CD4-positive, alpha-beta memory T cell (primary cell): ENCODE data around the gene CNTN2. TPM values are rescaled to one million over a fixed set of nuclear protein-coding genes. Genes with fewer than 3 reads are reported as not detected.

Experiments
- CTCF ChIA-PET: fragments of 350-600 bp; sonication (Branson Sonifier 250); formaldehyde crosslinking; loops from one replicate; lab custom pipeline; 2021; ENCODE audit warnings: inconsistent platforms; ENCODE audit not compliant: partially characterized antibody; lab: Charles Lee
- POLR2A ChIA-PET: fragments of 350-600 bp; sonication (Branson Sonifier 250); formaldehyde crosslinking; loops from one replicate; lab custom pipeline; 2021; ENCODE audit not compliant: partially characterized antibody; lab: Charles Lee
- DNase-seq, 5 donors: peaks; one replicate each; pipeline versions ENCODE4 v3.0.0 to v3.0.0-alpha.2; 2020 to 2022; ENCODE audit warnings: mixed read lengths in 1 of 5
- H3K27ac ChIP-seq: one replicate; pipeline ENCODE4 v1.7.0; 2013; ENCODE audit warnings: low read depth, low read length
- H3K27me3 ChIP-seq: 2 replicates; pipeline ENCODE4 v1.7.0; 2013; ENCODE audit warnings: mild to moderate bottlenecking, low read length, moderate library complexity; ENCODE audit not compliant: insufficient read depth
- H3K36me3 ChIP-seq: 2 replicates; pipeline ENCODE4 v1.7.0; 2013; ENCODE audit warnings: mild to moderate bottlenecking, low read length, moderate library complexity; ENCODE audit not compliant: insufficient read depth
- H3K4me1 ChIP-seq: 2 replicates; pipeline ENCODE4 v1.7.0; 2013; ENCODE audit warnings: mild to moderate bottlenecking, low read length, moderate library complexity; ENCODE audit not compliant: insufficient read depth
- H3K4me3 ChIP-seq, 2 donors: one replicate each; pipeline ENCODE4 v1.7.0; 2013; ENCODE audit warnings: low read length in 2 of 2, mild to moderate bottlenecking in 1 of 2
- H3K9me3 ChIP-seq, 2 donors: one replicate each; pipeline ENCODE4 v1.7.0; 2013; ENCODE audit warnings: low read length in 2 of 2, control low read depth in 1 of 2; ENCODE audit not compliant: control insufficient read depth in 1 of 2
- H3K27ac Mint-ChIP-seq, 7 donors: one replicate each; pipeline ENCODE4 v1.8.0; 2020 to 2021; ENCODE audit warnings: mixed read lengths in 7 of 7, mild to moderate bottlenecking in 6 of 7, inconsistent platforms in 3 of 7, moderate library complexity in 3 of 7
- H3K27me3 Mint-ChIP-seq, 2 donors: one replicate each; pipeline ENCODE4 v1.8.0; 2020 to 2021; ENCODE audit warnings: mixed read lengths in 2 of 2
- H3K36me3 Mint-ChIP-seq, 2 donors: one replicate each; pipeline ENCODE4 v1.8.0; 2020 to 2021; ENCODE audit warnings: mixed read lengths in 2 of 2, inconsistent platforms in 1 of 2, mild to moderate bottlenecking in 1 of 2
- H3K4me1 Mint-ChIP-seq, 4 donors: one replicate each; pipeline ENCODE4 v1.8.0; 2020 to 2021; ENCODE audit warnings: mixed read lengths in 4 of 4, mild to moderate bottlenecking in 1 of 4
- H3K4me3 Mint-ChIP-seq, 8 donors: one replicate each; pipeline ENCODE4 v1.8.0; 2020 to 2021; ENCODE audit warnings: mixed read lengths in 8 of 8, mild to moderate bottlenecking in 7 of 8, moderate library complexity in 6 of 8, inconsistent platforms in 3 of 8
- H3K9me3 Mint-ChIP-seq, 8 donors: one replicate each; pipeline ENCODE4 v1.8.0; 2020 to 2021; ENCODE audit warnings: mixed read lengths in 8 of 8, mild to moderate bottlenecking in 5 of 8, inconsistent platforms in 3 of 8, moderate library complexity in 1 of 8
- intact Hi-C: fragments of 100-400 bp; cut with micrococcal nuclease; formaldehyde crosslinking; loops from one replicate; pipeline ENCODE4 v1.15.1; 2023
- polyA plus RNA-seq, 2 donors: library from polyadenylated mRNA; unstranded; fragments of 300-500 nt; fragmentation: Illumina TruSeq; gene quantifications; one replicate each; pipeline ENCODE4 v1.2.3, GENCODE V29; 2021
- total RNA-seq, 2 experiments: library from RNA; stranded (reverse); gene quantifications; one replicate each; pipeline ENCODE4 v1.2.3, GENCODE V29; 2021

Gene CNTN2
- total and polyA plus RNA-seq, 4 experiments from 2014 or later, result not detected

GRCh38 chr1:205045146-205045545 lies 2.1 kb downstream of the CNTN2 start:
- no peaks in the 10 kb centered on the region for H3K36me3 Mint-ChIP-seq
- no peak for DNase-seq
- Histone ChIP-seq H3K4me3 (no peak overlapping the region), H3K27ac (no peak overlapping the region), H3K4me1 (no peaks in the 10 kb centered on the region), H3K36me3 (no peaks in the 10 kb centered on the region), H3K27me3 (no peaks in the 10 kb centered on the region), H3K9me3 (no peaks in the 10 kb centered on the region)
- POLR2A ChIA-PET, result no interaction called here
- no peak overlapping the region for H3K27ac Mint-ChIP-seq
- intact Hi-C loops, result no loop called here
- H3K9me3 Mint-ChIP-seq, result no peaks in the 10 kb centered on the region
- CTCF ChIA-PET, result no interaction called here
- H3K27me3 Mint-ChIP-seq, result peaks cover 14 to 47% of the 10 kb centered on the region in 2 donors
- no peaks in the 10 kb centered on the region for H3K4me1 Mint-ChIP-seq
- H3K4me3 Mint-ChIP-seq, result no peak overlapping the region

GRCh38 chr1:205046870-205047269 lies 3.9 kb downstream of the CNTN2 start:
- no peaks in the 10 kb centered on the region for H3K9me3 Mint-ChIP-seq
- Histone ChIP-seq H3K9me3 (no peaks in the 10 kb centered on the region), H3K36me3 (no peaks in the 10 kb centered on the region), H3K4me3 (no peak overlapping the region), H3K4me1 (no peaks in the 10 kb centered on the region), H3K27ac (no peak overlapping the region), H3K27me3 (no peaks in the 10 kb centered on the region)
- no peak overlapping the region for H3K4me3 Mint-ChIP-seq
- H3K4me1 Mint-ChIP-seq, result no peaks in the 10 kb centered on the region
- H3K27me3 Mint-ChIP-seq, result peaks cover 11 to 39% of the 10 kb centered on the region in 2 donors
- ChIA-PET CTCF (interaction anchor here (1.2 kb wide), 1 partner anchor 15 kb away, joined by 5 read pairs; no protein-coding TSS in a partner anchor), POLR2A (no interaction called here)
- DNase-seq, result no peak
- H3K27ac Mint-ChIP-seq, result no peak overlapping the region
- intact Hi-C loops, result no loop called here
- no peaks in the 10 kb centered on the region for H3K36me3 Mint-ChIP-seq

GRCh38 chr1:205047764-205048231 lies 4.8 kb downstream of the CNTN2 start:
- H3K9me3 Mint-ChIP-seq, result no peaks in the 10 kb centered on the region
- no peaks in the 10 kb centered on the region for H3K9me3 ChIP-seq
- no peak for DNase-seq
- ChIA-PET POLR2A (no interaction called here), CTCF (no interaction called here)
- no peaks in the 10 kb centered on the region for H3K36me3 ChIP-seq
- intact Hi-C loops, result no loop called here
- H3K27me3 ChIP-seq, result no peaks in the 10 kb centered on the region
- H3K27ac Mint-ChIP-seq, result no peak overlapping the region
- peaks cover 7 to 34% of the 10 kb centered on the region in 2 donors for H3K27me3 Mint-ChIP-seq
- no peak overlapping the region for H3K4me3 Mint-ChIP-seq
- H3K27ac ChIP-seq, result no peak overlapping the region
- no peaks in the 10 kb centered on the region for H3K4me1 Mint-ChIP-seq
- no peak overlapping the region for H3K4me3 ChIP-seq
- H3K4me1 ChIP-seq, result no peaks in the 10 kb centered on the region
- H3K36me3 Mint-ChIP-seq, result no peaks in the 10 kb centered on the region

GRCh38 chr1:205048382-205048781 lies 5.4 kb downstream of the CNTN2 start:
- no peak overlapping the region for H3K4me3 Mint-ChIP-seq
- H3K9me3 Mint-ChIP-seq, result no peaks in the 10 kb centered on the region
- Histone ChIP-seq H3K4me1 (no peaks in the 10 kb centered on the region), H3K36me3 (no peaks in the 10 kb centered on the region), H3K4me3 (no peak overlapping the region), H3K9me3 (no peaks in the 10 kb centered on the region), H3K27ac (no peak overlapping the region), H3K27me3 (no peaks in the 10 kb centered on the region)
- POLR2A ChIA-PET, result no interaction called here
- CTCF ChIA-PET, result no interaction called here
- DNase-seq, result no peak
- peaks cover 7 to 37% of the 10 kb centered on the region in 2 donors for H3K27me3 Mint-ChIP-seq
- intact Hi-C loops, result no loop called here
- H3K27ac Mint-ChIP-seq, result no peak overlapping the region
- no peaks in the 10 kb centered on the region for H3K4me1 Mint-ChIP-seq
- no peaks in the 10 kb centered on the region for H3K36me3 Mint-ChIP-seq

- Histone ChIP-seq H3K27me3 (no peaks in the 10 kb centered on the region), H3K27ac (no peak overlapping the region), H3K9me3 (no peaks in the 10 kb centered on the region), H3K36me3 (no peaks in the 10 kb centered on the region), H3K4me3 (no peak overlapping the region), H3K4me1 (no peaks in the 10 kb centered on the region)
- Mint-ChIP-seq H3K4me3 (no peak overlapping the region), H3K27me3 (peaks cover 5 to 37% of the 10 kb centered on the region in 2 donors), H3K4me1 (no peaks in the 10 kb centered on the region), H3K27ac (no peak overlapping the region), H3K9me3 (no peaks in the 10 kb centered on the region), H3K36me3 (no peaks in the 10 kb centered on the region)
- CTCF ChIA-PET, result no interaction called here
- POLR2A ChIA-PET, result no interaction called here
- intact Hi-C loops, result no loop called here
- no peak for DNase-seq
Measured at GRCh38 chr1:205049479-205049878, 6.5 kb downstream of the CNTN2 start.

- H3K27me3 Mint-ChIP-seq, result peaks cover 1 to 16% of the 10 kb centered on the region in 2 donors
- H3K4me1 Mint-ChIP-seq, result no peaks in the 10 kb centered on the region
- DNase-seq, result no peak
- CTCF ChIA-PET, result interaction anchor here (1.5 to 3.1 kb wide), 2 partner anchors 9 to 11 kb away, joined by 4 to 20 read pairs; no protein-coding TSS in a partner anchor
- Histone ChIP-seq H3K27me3 (no peaks in the 10 kb centered on the region), H3K4me1 (no peaks in the 10 kb centered on the region), H3K4me3 (no peak overlapping the region), H3K27ac (no peak overlapping the region), H3K36me3 (no peaks in the 10 kb centered on the region), H3K9me3 (no peaks in the 10 kb centered on the region)
- intact Hi-C loops, result no loop called here
- no peaks in the 10 kb centered on the region for H3K9me3 Mint-ChIP-seq
- H3K4me3 Mint-ChIP-seq, result no peak overlapping the region
- no peaks in the 10 kb centered on the region for H3K36me3 Mint-ChIP-seq
- no peak overlapping the region for H3K27ac Mint-ChIP-seq
- POLR2A ChIA-PET, result no interaction called here
Measured at GRCh38 chr1:205052690-205053089, 9.7 kb downstream of the CNTN2 start.

GRCh38 chr1:205053296-205053695 lies 10.3 kb downstream of the CNTN2 start:
- no peak overlapping the region for H3K4me3 ChIP-seq
- no peaks in the 10 kb centered on the region for H3K9me3 Mint-ChIP-seq
- no peaks in the 10 kb centered on the region for H3K9me3 ChIP-seq
- H3K27ac ChIP-seq, result no peak overlapping the region
- no peaks in the 10 kb centered on the region for H3K27me3 ChIP-seq
- DNase-seq, result no peak
- CTCF ChIA-PET, result interaction anchor here (3.1 kb wide), 1 partner anchor 8 kb away, joined by 20 read pairs; no protein-coding TSS in a partner anchor
- H3K4me1 ChIP-seq, result no peaks in the 10 kb centered on the region
- no peak overlapping the region for H3K4me3 Mint-ChIP-seq
- no peaks in the 10 kb centered on the region for H3K4me1 Mint-ChIP-seq
- H3K36me3 ChIP-seq, result no peaks in the 10 kb centered on the region
- no peaks in the 10 kb centered on the region for H3K36me3 Mint-ChIP-seq
- intact Hi-C loops, result no loop called here
- POLR2A ChIA-PET, result no interaction called here
- H3K27me3 Mint-ChIP-seq, result peaks cover 1 to 11% of the 10 kb centered on the region in 2 donors
- no peak overlapping the region for H3K27ac Mint-ChIP-seq

- Histone ChIP-seq H3K4me1 (no peaks in the 10 kb centered on the region), H3K27me3 (no peaks in the 10 kb centered on the region), H3K36me3 (no peaks in the 10 kb centered on the region), H3K4me3 (no peak overlapping the region), H3K9me3 (no peaks in the 10 kb centered on the region), H3K27ac (no peak overlapping the region)
- intact Hi-C loops, result no loop called here
- Mint-ChIP-seq H3K27ac (no peak overlapping the region), H3K36me3 (no peaks in the 10 kb centered on the region), H3K4me3 (no peak overlapping the region), H3K4me1 (no peaks in the 10 kb centered on the region), H3K27me3 (peaks cover 1 to 10% of the 10 kb centered on the region in 2 donors), H3K9me3 (no peaks in the 10 kb centered on the region)
- POLR2A ChIA-PET, result no interaction called here
- CTCF ChIA-PET, result no interaction called here
- DNase-seq, result no peak
Measured at GRCh38 chr1:205054013-205054412, 11.0 kb downstream of the CNTN2 start.
